GF-D8 (cell line): ENCODE measurements around the gene PLCXD3.
"Not testable (repeated sequence)": the region's sequence is repeated elsewhere in the genome, so short reads cannot be mapped to it uniquely, and the experiment has no call there.

Experiments
- DNase-seq: peaks from one replicate; lab custom pipeline; 2025; lab: John Stamatoyannopoulos, UW

Gene PLCXD3

GRCh38 chr5:41347569-41347968, 162.8 kb downstream of the PLCXD3 start:
- DNase-seq: no peak

- no peak for DNase-seq
Observed at GRCh38 chr5:41346609-41347008, 163.8 kb downstream of the PLCXD3 start.

GRCh38 chr5:41345295-41345694, 165.1 kb downstream of the PLCXD3 start:
- DNase-seq: no peak

GRCh38 chr5:41339339-41339738, 171.1 kb downstream of the PLCXD3 start:
- no peak for DNase-seq

- DNase-seq: no peak
Observed at GRCh38 chr5:41338136-41338675, 172.2 kb downstream of the PLCXD3 start.

- no peak for DNase-seq
Observed at GRCh38 chr5:41337724-41338123, 172.7 kb downstream of the PLCXD3 start.

GRCh38 chr5:41337216-41337615, 173.2 kb downstream of the PLCXD3 start:
- DNase-seq: no peak

GRCh38 chr5:41336471-41336870, 173.9 kb downstream of the PLCXD3 start:
- DNase-seq: no peak

GRCh38 chr5:41335596-41336181, 174.7 kb downstream of the PLCXD3 start:
- no peak for DNase-seq

GRCh38 chr5:41334758-41335157, 175.6 kb downstream of the PLCXD3 start:
- DNase-seq: no peak

GRCh38 chr5:41334221-41334620, 176.2 kb downstream of the PLCXD3 start:
- DNase-seq: no peak

- no peak for DNase-seq
Observed at GRCh38 chr5:41325074-41325473, 185.3 kb downstream of the PLCXD3 start.

GRCh38 chr5:41322826-41323225, 187.6 kb downstream of the PLCXD3 start:
- DNase-seq: not testable (repeated sequence)

GRCh38 chr5:41312478-41313060, 197.8 kb downstream of the PLCXD3 start:
- DNase-seq: no peak

- DNase-seq: no peak
Observed at GRCh38 chr5:41312066-41312465, 198.3 kb downstream of the PLCXD3 start.

- DNase-seq: no peak
Observed at GRCh38 chr5:41309275-41309674, 201.1 kb downstream of the PLCXD3 start.

- DNase-seq: no peak
Observed at GRCh38 chr5:41306005-41306404, 204.4 kb downstream of the PLCXD3 start.

GRCh38 chr5:41305056-41305455, 205.3 kb downstream of the PLCXD3 start:
- no peak for DNase-seq

- no peak for DNase-seq
Observed at GRCh38 chr5:41296066-41296465, 214.3 kb downstream of the PLCXD3 start.

- DNase-seq: no peak
Observed at GRCh38 chr5:41291323-41291722, 219.1 kb downstream of the PLCXD3 start.

GRCh38 chr5:41290810-41291209, 219.6 kb downstream of the PLCXD3 start:
- DNase-seq: no peak

- DNase-seq: no peak
Observed at GRCh38 chr5:41289970-41290464, 220.4 kb downstream of the PLCXD3 start.

GRCh38 chr5:41286696-41287095, 223.7 kb downstream of the PLCXD3 start:
- DNase-seq: no peak

GRCh38 chr5:41286165-41286564, 224.2 kb downstream of the PLCXD3 start:
- no peak for DNase-seq
